ENCODE results near the gene ADGRG6. TPM values are rescaled to one million over a fixed set of nuclear protein-coding genes. Genes with fewer than 3 reads are reported as not detected.

The ADGRG6 gene
- total and polyA plus RNA-seq, 4 donors = 18.7 to 110 (median 45.7) TPM

DNA sequence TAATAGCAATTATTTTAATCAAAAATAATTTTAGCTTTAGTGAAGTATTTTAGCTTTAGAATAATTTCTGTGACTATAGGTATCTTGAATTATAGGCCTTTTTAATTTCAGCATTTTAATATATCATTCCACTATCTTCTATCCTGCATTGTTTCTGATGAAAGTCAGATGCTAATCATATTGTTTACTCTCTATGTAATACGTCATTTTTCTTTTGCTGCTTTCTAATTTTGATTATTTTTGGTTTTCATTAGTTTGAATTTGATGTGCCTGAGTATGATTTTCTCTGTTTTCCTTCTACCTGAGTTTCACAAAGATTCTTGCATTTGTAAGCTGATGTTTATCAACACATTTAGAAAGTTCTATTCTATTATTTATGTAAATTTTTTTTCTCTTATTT lies 17.4 kb upstream of the ADGRG6 start (continued):
- TF ChIP-seq, protein P1, sequence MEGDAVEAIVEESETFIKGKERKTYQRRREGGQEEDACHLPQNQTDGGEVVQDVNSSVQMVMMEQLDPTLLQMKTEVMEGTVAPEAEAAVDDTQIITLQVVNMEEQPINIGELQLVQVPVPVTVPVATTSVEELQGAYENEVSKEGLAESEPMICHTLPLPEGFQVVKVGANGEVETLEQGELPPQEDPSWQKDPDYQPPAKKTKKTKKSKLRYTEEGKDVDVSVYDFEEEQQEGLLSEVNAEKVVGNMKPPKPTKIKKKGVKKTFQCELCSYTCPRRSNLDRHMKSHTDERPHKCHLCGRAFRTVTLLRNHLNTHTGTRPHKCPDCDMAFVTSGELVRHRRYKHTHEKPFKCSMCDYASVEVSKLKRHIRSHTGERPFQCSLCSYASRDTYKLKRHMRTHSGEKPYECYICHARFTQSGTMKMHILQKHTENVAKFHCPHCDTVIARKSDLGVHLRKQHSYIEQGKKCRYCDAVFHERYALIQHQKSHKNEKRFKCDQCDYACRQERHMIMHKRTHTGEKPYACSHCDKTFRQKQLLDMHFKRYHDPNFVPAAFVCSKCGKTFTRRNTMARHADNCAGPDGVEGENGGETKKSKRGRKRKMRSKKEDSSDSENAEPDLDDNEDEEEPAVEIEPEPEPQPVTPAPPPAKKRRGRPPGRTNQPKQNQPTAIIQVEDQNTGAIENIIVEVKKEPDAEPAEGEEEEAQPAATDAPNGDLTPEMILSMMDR (IDR thresholded peaks at IDR 0.05; ENCODE audit: low read depth, low read length, missing input control) = no peak
- TF ChIP-seq RAD21 (IDR thresholded peaks at IDR 0.05) = no peak

DNA sequence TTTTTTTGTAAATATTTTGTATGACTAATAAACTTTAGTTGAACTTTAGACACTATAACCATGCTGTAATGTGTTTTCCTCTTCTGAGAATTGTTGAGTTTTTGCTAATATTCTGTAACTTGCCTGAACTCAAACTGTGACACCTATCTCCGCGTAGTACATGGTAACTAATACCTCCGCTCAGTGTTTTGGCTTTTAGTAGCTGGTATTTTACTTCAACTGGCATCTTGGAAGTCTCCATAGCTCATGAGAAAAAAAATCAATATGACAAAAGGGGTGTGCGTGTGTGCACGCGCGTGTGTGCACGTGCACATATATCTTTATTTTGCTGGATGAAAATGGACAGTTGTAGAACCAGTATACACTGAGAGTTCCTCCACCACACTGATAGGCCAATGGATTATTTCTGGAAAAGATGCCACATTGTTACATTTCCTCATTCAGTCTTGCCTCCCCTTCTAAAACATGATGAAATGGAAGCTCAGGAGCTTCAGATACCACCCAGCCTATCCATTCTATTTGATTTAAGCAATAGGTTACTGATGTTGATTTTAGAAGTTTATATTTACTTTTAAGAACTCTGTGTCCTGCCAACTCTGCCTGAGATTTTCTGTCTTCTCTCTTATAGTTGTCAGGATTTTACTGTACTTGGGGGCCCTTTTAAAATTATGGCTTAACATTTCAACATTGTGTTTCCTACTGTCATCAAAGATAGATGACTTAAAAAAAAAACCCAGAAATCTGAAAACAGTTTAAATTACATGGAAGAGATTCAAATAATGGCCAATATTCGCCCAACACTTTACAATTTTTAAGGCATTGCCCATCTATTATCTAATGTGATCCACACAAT lies 16.3 kb upstream of the ADGRG6 start:
- peak overlapping the region; percentile 32 to 41 for H3K9ac ChIP-seq (ENCODE audit: low read depth in 1 of 2, low read length in 2 of 2)
- H3K36me3 ChIP-seq (ENCODE audit: control insufficient read depth in 4 of 4, insufficient read depth in 3 of 4, low read depth in 1 of 4, low read length in 3 of 4) = no peaks in the 10 kb centered on the region
- H3K4me3 ChIP-seq (ENCODE audit: low read depth in 1 of 3, low read length in 3 of 3) = peak overlapping the region in 2 of 3 donors; percentile 23 to 26
- 42% methylated on average over 9 of the region's 9 CpGs for WGBS
- H3K27ac ChIP-seq (ENCODE audit: low read depth in 1 of 2, low read length in 2 of 2) = peak overlapping the region; percentile 96 to 97
- DNase-seq (ENCODE audit: low spot score) = no peak
- H3K27me3 ChIP-seq (ENCODE audit: control insufficient read depth in 4 of 4, insufficient read depth in 4 of 4, low read length in 3 of 4) = no peaks in the 10 kb centered on the region
- H3K9me3 ChIP-seq (ENCODE audit: control insufficient read depth in 4 of 4, low read length in 3 of 4) = peaks cover 0 to 7% (median 0%) of the 10 kb centered on the region in 4 donors
- TF ChIP-seq JUND (IDR thresholded peaks at IDR 0.05) (peak; percentile 59 to 77), SP1 (IDR thresholded peaks at IDR 0.05) (peak; percentile 86), FOXA1 (IDR thresholded peaks at IDR 0.05) (peak; percentile 72), RAD21 (IDR thresholded peaks at IDR 0.05) (peak; percentile 33 to 39), FOXA2 (IDR thresholded peaks at IDR 0.05) (peak; percentile 87), HNF4A (conservative IDR thresholded peaks at IDR 0.05) (peak; percentile 66 to 68), GABPA (IDR thresholded peaks at IDR 0.05 in 1 of 2, conservative IDR thresholded peaks at IDR 0.05 in 1 of 2) (peak in 1 of 2 donors; percentile 27), HNF4G (IDR thresholded peaks at IDR 0.05) (no peak), RXRA (IDR thresholded peaks at IDR 0.05) (peak; percentile 48 to 80), TAF1 (conservative IDR thresholded peaks at IDR 0.05) (peak; percentile 32), YY1 (IDR thresholded peaks at IDR 0.05) (peak; percentile 89), EGR1 (IDR thresholded peaks at IDR 0.05; ENCODE audit: low read depth in 2 of 2) (peak in 1 of 2 donors; percentile 48), NR2F2 (IDR thresholded peaks at IDR 0.05) (no peak)
- TF ChIP-seq, protein P2, sequence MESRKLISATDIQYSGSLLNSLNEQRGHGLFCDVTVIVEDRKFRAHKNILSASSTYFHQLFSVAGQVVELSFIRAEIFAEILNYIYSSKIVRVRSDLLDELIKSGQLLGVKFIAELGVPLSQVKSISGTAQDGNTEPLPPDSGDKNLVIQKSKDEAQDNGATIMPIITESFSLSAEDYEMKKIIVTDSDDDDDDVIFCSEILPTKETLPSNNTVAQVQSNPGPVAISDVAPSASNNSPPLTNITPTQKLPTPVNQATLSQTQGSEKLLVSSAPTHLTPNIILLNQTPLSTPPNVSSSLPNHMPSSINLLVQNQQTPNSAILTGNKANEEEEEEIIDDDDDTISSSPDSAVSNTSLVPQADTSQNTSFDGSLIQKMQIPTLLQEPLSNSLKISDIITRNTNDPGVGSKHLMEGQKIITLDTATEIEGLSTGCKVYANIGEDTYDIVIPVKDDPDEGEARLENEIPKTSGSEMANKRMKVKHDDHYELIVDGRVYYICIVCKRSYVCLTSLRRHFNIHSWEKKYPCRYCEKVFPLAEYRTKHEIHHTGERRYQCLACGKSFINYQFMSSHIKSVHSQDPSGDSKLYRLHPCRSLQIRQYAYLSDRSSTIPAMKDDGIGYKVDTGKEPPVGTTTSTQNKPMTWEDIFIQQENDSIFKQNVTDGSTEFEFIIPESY (IDR thresholded peaks at IDR 0.05) = peak; percentile 77
- TF ChIP-seq, protein P1 (IDR thresholded peaks at IDR 0.05; ENCODE audit: low read depth, low read length, missing input control) = no peak
- TF ChIP-seq, protein P3, sequence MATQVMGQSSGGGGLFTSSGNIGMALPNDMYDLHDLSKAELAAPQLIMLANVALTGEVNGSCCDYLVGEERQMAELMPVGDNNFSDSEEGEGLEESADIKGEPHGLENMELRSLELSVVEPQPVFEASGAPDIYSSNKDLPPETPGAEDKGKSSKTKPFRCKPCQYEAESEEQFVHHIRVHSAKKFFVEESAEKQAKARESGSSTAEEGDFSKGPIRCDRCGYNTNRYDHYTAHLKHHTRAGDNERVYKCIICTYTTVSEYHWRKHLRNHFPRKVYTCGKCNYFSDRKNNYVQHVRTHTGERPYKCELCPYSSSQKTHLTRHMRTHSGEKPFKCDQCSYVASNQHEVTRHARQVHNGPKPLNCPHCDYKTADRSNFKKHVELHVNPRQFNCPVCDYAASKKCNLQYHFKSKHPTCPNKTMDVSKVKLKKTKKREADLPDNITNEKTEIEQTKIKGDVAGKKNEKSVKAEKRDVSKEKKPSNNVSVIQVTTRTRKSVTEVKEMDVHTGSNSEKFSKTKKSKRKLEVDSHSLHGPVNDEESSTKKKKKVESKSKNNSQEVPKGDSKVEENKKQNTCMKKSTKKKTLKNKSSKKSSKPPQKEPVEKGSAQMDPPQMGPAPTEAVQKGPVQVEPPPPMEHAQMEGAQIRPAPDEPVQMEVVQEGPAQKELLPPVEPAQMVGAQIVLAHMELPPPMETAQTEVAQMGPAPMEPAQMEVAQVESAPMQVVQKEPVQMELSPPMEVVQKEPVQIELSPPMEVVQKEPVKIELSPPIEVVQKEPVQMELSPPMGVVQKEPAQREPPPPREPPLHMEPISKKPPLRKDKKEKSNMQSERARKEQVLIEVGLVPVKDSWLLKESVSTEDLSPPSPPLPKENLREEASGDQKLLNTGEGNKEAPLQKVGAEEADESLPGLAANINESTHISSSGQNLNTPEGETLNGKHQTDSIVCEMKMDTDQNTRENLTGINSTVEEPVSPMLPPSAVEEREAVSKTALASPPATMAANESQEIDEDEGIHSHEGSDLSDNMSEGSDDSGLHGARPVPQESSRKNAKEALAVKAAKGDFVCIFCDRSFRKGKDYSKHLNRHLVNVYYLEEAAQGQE (IDR thresholded peaks at IDR 0.05) = peak; percentile 67
- TF ChIP-seq, protein P4, sequence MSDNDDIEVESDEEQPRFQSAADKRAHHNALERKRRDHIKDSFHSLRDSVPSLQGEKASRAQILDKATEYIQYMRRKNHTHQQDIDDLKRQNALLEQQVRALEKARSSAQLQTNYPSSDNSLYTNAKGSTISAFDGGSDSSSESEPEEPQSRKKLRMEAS (IDR thresholded peaks at IDR 0.05) = peak; percentile 77
- TF ChIP-seq, protein P5, sequence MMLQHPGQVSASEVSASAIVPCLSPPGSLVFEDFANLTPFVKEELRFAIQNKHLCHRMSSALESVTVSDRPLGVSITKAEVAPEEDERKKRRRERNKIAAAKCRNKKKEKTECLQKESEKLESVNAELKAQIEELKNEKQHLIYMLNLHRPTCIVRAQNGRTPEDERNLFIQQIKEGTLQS (IDR thresholded peaks at IDR 0.05) = peak; percentile 84
- H3K4me1 ChIP-seq (ENCODE audit: control insufficient read depth in 4 of 4, insufficient read depth in 4 of 4, low read length in 3 of 4) = peaks cover 2 to 11% (median 4%) of the 10 kb centered on the region in 4 donors

Measured in liver (tissue), 9 donors.